ENCODE results near the gene ZNF503. TPM values are rescaled to one million over a fixed set of nuclear protein-coding genes. Genes with fewer than 3 reads are reported as not detected.

ZNF503 gene
- total and polyA plus RNA-seq, 2 experiments from 2014 or later = 0.21 TPM; not detected in 1

DNA sequence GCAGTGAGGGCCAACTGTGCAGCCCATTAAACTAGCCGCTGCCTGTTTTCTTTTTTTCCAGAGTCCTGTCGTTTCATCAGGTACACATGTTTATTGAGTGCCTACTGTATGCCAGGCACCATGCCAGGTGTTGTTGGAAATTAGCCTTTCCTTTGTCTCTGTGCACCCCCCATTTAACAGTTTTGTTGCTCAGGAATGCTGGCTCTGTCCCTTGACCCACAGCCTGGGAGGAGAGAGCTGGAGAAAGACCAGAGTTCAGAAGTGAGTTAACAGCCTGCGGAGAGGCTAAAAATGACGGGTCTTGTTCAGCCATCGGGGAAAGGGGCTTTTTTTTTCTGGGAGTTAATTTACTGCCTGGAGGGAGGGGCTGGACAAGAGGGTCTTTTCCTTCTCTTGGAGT, 31.2 kb upstream of the ZNF503 start (continued):
- TF ChIP-seq ETS1 (IDR thresholded peaks at IDR 0.05) (no peak), ZNF114 (CRISPR knock-in tag; IDR thresholded peaks at IDR 0.05) (no peak), EZH2 (IDR thresholded peaks at IDR 0.05; ENCODE audit: low read depth, unreplicated experiment) (no peak), ZNF331 (CRISPR knock-in tag; IDR thresholded peaks at IDR 0.05; ENCODE audit: low read depth) (no peak)
- TF ChIP-seq, protein P1, sequence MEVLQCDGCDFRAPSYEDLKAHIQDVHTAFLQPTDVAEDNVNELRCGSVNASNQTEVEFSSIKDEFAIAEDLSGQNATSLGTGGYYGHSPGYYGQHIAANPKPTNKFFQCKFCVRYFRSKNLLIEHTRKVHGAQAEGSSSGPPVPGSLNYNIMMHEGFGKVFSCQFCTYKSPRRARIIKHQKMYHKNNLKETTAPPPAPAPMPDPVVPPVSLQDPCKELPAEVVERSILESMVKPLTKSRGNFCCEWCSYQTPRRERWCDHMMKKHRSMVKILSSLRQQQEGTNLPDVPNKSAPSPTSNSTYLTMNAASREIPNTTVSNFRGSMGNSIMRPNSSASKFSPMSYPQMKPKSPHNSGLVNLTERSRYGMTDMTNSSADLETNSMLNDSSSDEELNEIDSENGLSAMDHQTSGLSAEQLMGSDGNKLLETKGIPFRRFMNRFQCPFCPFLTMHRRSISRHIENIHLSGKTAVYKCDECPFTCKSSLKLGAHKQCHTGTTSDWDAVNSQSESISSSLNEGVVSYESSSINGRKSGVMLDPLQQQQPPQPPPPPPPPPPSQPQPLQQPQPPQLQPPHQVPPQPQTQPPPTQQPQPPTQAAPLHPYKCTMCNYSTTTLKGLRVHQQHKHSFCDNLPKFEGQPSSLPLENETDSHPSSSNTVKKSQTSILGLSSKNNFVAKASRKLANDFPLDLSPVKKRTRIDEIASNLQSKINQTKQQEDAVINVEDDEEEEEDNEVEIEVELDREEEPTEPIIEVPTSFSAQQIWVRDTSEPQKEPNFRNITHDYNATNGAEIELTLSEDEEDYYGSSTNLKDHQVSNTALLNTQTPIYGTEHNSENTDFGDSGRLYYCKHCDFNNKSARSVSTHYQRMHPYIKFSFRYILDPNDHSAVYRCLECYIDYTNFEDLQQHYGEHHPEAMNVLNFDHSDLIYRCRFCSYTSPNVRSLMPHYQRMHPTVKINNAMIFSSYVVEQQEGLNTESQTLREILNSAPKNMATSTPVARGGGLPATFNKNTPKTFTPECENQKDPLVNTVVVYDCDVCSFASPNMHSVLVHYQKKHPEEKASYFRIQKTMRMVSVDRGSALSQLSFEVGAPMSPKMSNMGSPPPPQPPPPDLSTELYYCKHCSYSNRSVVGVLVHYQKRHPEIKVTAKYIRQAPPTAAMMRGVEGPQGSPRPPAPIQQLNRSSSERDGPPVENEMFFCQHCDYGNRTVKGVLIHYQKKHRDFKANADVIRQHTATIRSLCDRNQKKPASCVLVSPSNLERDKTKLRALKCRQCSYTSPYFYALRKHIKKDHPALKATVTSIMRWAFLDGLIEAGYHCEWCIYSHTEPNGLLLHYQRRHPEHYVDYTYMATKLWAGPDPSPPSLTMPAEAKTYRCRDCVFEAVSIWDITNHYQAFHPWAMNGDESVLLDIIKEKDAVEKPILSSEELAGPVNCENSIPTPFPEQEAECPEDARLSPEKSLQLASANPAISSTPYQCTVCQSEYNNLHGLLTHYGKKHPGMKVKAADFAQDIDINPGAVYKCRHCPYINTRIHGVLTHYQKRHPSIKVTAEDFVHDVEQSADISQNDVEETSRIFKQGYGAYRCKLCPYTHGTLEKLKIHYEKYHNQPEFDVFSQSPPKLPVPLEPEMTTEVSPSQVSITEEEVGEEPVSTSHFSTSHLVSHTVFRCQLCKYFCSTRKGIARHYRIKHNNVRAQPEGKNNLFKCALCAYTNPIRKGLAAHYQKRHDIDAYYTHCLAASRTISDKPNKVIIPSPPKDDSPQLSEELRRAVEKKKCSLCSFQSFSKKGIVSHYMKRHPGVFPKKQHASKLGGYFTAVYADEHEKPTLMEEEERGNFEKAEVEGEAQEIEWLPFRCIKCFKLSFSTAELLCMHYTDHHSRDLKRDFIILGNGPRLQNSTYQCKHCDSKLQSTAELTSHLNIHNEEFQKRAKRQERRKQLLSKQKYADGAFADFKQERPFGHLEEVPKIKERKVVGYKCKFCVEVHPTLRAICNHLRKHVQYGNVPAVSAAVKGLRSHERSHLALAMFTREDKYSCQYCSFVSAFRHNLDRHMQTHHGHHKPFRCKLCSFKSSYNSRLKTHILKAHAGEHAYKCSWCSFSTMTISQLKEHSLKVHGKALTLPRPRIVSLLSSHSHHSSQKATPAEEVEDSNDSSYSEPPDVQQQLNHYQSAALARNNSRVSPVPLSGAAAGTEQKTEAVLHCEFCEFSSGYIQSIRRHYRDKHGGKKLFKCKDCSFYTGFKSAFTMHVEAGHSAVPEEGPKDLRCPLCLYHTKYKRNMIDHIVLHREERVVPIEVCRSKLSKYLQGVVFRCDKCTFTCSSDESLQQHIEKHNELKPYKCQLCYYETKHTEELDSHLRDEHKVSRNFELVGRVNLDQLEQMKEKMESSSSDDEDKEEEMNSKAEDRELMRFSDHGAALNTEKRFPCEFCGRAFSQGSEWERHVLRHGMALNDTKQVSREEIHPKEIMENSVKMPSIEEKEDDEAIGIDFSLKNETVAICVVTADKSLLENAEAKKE (CRISPR knock-in tag; IDR thresholded peaks at IDR 0.05) = no peak

GRCh38 chr10:75432176-75432575, 30.6 kb upstream of the ZNF503 start:
- no peak for TF ChIP-seq EZH2phosphoT487 (IDR thresholded peaks at IDR 0.05; ENCODE audit: unreplicated experiment)
- TF ChIP-seq JUNB (IDR thresholded peaks at IDR 0.05; ENCODE audit: unreplicated experiment) = no peak
- peak; percentile 3 for TF ChIP-seq EZH2 (IDR thresholded peaks at IDR 0.05; ENCODE audit: low read depth, unreplicated experiment)
- peak; percentile 10 for ATAC-seq
- Histone ChIP-seq H3K4me3 (peak overlapping the region; percentile 59), H3F3A (replicated peaks; ENCODE audit: low read depth) (peaks cover 6% of the 10 kb centered on the region; the same call in 1 of the 2 replicates), H2AFZ (no peak overlapping the region), H3K9me2 (ENCODE audit: insufficient read depth) (no peaks in the 10 kb centered on the region), H3K4me1 (ENCODE audit: insufficient read depth) (peaks cover 43% of the 10 kb centered on the region), H3K4me2 (peak overlapping the region; percentile 84), H3K79me2 (replicated peaks; ENCODE audit: insufficient read depth) (no peaks in the 10 kb centered on the region), H4K20me1 (replicated peaks; ENCODE audit: insufficient read depth) (peaks cover 29% of the 10 kb centered on the region), H3K36me3 (ENCODE audit: insufficient read depth) (no peaks in the 10 kb centered on the region), H3K27ac (ENCODE audit: low read depth) (no peak overlapping the region), H3K27me3 (ENCODE audit: insufficient read depth) (peaks cover 100% of the 10 kb centered on the region)
- peaks cover 77% of the 10 kb centered on the region for H3K27me3 Mint-ChIP-seq (ENCODE audit: insufficient read depth, low read depth, poor library complexity)
- no peak for DNase-seq (ENCODE audit: low spot score)
- peak overlapping the region; percentile 71 for H3K4me3 Mint-ChIP-seq
- H3K9me3 Mint-ChIP-seq = no peaks in the 10 kb centered on the region; the same call in 2 of the 3 replicates
- no peak overlapping the region for H3K27ac Mint-ChIP-seq
- peaks cover 38% of the 10 kb centered on the region for H3K4me1 Mint-ChIP-seq
- H3K36me3 Mint-ChIP-seq (ENCODE audit: low read depth) = no peaks in the 10 kb centered on the region; the same call in 2 of the 3 replicates
